Astrocyte of the cerebellum (primary cell): Measurements from ENCODE around the gene SLC6A12.

Source experiments
- DNase-seq: peaks from one replicate; pipeline ENCODE4 v3.0.0-alpha.2; 2011; ENCODE audit warnings: low read depth
- H3K4me3 ChIP-seq: 2 replicates; pipeline ENCODE4 v1.5.1; 2011; ENCODE audit warnings: mild to moderate bottlenecking, low read depth, low read length, moderate library complexity
- CTCF ChIP-seq: IDR thresholded peaks from 2 replicates; pipeline ENCODE4 v1.5.1; 2012; ENCODE audit warnings: low read length, low read depth, moderate library complexity, mild to moderate bottlenecking; ENCODE audit errors: missing control alignments
- in situ Hi-C: cut with HindIII; loops from 2 replicates; pipeline ENCODE4 v1.10.0; 2017; ENCODE audit warnings: low sequenced_read_pairs

SLC6A12 gene

GRCh38 chr12:242496-242895 lies 28.5 kb upstream of the SLC6A12 start:
- no peak for DNase-seq
- no peak overlapping the region for H3K4me3 ChIP-seq
- TF ChIP-seq CTCF, result no peak
- in situ Hi-C loops, result no loop called here

GRCh38 chr12:241266-241665 lies 27.3 kb upstream of the SLC6A12 start:
- DNase-seq, result no peak
- in situ Hi-C loops, result no loop called here
- no peak overlapping the region for H3K4me3 ChIP-seq
- no peak for TF ChIP-seq CTCF

- no peak for DNase-seq
- no peak overlapping the region for H3K4me3 ChIP-seq
- in situ Hi-C loops, result no loop called here
- TF ChIP-seq CTCF, result no peak
Measured at GRCh38 chr12:240566-240965, 26.6 kb upstream of the SLC6A12 start.

GRCh38 chr12:238736-239398 lies 24.9 kb upstream of the SLC6A12 start:
- in situ Hi-C loops, result no loop called here
- no peak overlapping the region for H3K4me3 ChIP-seq
- DNase-seq, result no peak
- no peak for TF ChIP-seq CTCF

- no peak overlapping the region for H3K4me3 ChIP-seq
- TF ChIP-seq CTCF, result no peak
- DNase-seq, result no peak
- in situ Hi-C loops, result no loop called here
Measured at GRCh38 chr12:238116-238515, 24.2 kb upstream of the SLC6A12 start.

- TF ChIP-seq CTCF, result no peak
- in situ Hi-C loops, result no loop called here
- DNase-seq, result no peak
- no peak overlapping the region for H3K4me3 ChIP-seq
Measured at GRCh38 chr12:237026-237815, 23.3 kb upstream of the SLC6A12 start.
